Upper lobe of left lung (tissue), 6 donors: ENCODE results near the gene SH2B3. TPM values are rescaled to one million over a fixed set of nuclear protein-coding genes. Genes with fewer than 3 reads are reported as not detected.

Source experiments
- ATAC-seq, 2 donors: fragments of 200-7000 bp; cut with Tn5 transposase; one replicate each; pipeline ENCODE4 v1.9.1; 2022; ENCODE audit warnings: mild to moderate bottlenecking in 2 of 2, moderate library complexity in 2 of 2; ENCODE audit not compliant: low FRiP score in 2 of 2
- DNase-seq, 2 donors: peaks; one replicate each; pipeline ENCODE4 v3.0.0-alpha.2; 2019 to 2020
- H3K27ac ChIP-seq, 4 donors: fragments of 200-600 bp; sonication (generic); one replicate each; pipeline ENCODE4 v1.5.1; 2016 to 2019
- H3K27me3 ChIP-seq, 4 donors: fragments of 200-600 bp; sonication (generic); one replicate each; pipeline ENCODE4 v1.5.1; 2017 to 2019
- H3K36me3 ChIP-seq, 4 donors: fragments of 200-600 bp; sonication (generic); one replicate each; pipeline ENCODE4 v1.5.1; 2016 to 2019
- H3K4me1 ChIP-seq, 4 donors: fragments of 200-600 bp; sonication (generic); one replicate each; pipeline ENCODE4 v1.5.1; 2018 to 2019
- H3K4me3 ChIP-seq, 4 donors: fragments of 200-600 bp; sonication (generic); one replicate each; pipeline ENCODE4 v1.5.1; 2017 to 2019; ENCODE audit warnings: mild to moderate bottlenecking in 2 of 4, moderate library complexity in 1 of 4
- H3K9me3 ChIP-seq, 4 donors: fragments of 200-600 bp; sonication (generic); one replicate each; pipeline ENCODE4 v1.5.1; 2018 to 2019
- EP300 ChIP-seq, 4 donors: sonication (generic); formaldehyde crosslinking; IDR thresholded peaks; one replicate each; pipeline ENCODE4 v1.5.1; 2017; ENCODE audit warnings: antibody characterized with exemption in 4 of 4, control low read depth in 2 of 4
- POLR2A ChIP-seq, 4 donors: fragments of 450-650 bp; IDR thresholded peaks; one replicate each; pipeline ENCODE4 v1.5.1; 2016 to 2017; ENCODE audit warnings: antibody characterized with exemption in 4 of 4, mild to moderate bottlenecking in 2 of 4
- POLR2AphosphoS5 ChIP-seq, 2 donors: sonication (generic); formaldehyde crosslinking; IDR thresholded peaks; one replicate each; pipeline ENCODE4 v1.5.1; 2017; ENCODE audit warnings: antibody characterized with exemption in 2 of 2
- WGBS, 2 donors: methylation state at CpG; one replicate each; pipeline ENCODE4 v1.1.5; 2017 to 2018; 5-methylcytosine and 5-hydroxymethylcytosine counted together
- total RNA-seq, 6 donors: library from RNA; depleted of rRNA in 4 of 6; stranded (reverse); fragments of >200 nt in 4 of 6; gene quantifications; one replicate each; pipeline versions ENCODE4 v1.1.0 to v1.2.1, GENCODE V29; 2016 to 2021
- TF ChIP-seq, protein P1 (sequence below), 6 experiments: fragments of 450-650 bp in 4 of 6; fragments of 200-600 bp in 2 of 6; sonication (generic) in 2 of 6; IDR thresholded peaks; one replicate each; pipeline ENCODE4 v1.5.1; 2016 to 2019; ENCODE audit warnings: antibody characterized with exemption in 6 of 6
- donor health status: DM: no; HTN: no; CAD: no; lungs with moderate emphysema.
- donor health status: DM: no; HTN: yes; CAD: no; lungs with severe emphysema.

The SH2B3 gene
- total RNA-seq, 6 donors from 2014 or later: 24.8 to 128 (median 52.5) TPM

DNA sequence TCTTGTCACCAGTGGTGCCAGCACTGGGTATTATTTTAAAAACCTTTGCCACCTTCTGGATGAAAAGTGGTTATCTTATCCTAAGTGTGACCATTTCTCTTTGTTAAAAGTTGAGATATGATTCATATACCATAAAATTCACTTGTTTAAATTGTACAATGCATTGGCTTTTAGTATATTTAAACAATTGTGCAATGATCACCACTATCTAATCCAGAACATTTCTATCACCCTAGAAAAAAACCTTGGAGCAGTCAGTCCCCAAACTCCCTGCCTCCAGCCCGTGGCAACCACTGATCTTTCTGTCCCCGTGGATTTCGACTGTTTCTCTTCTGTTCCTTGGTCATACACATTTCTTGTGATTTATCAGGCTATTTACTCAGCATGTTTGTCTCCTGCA, 28.3 kb downstream of the SH2B3 start:
- Histone ChIP-seq H3K9me3 (no peaks in the 10 kb centered on the region), H3K27me3 (no peaks in the 10 kb centered on the region), H3K4me1 (peaks cover 91 to 99% (median 95%) of the 10 kb centered on the region in 4 donors), H3K27ac (peak overlapping the region; percentile 77 to 89 (median 85)), H3K36me3 (no peaks in the 10 kb centered on the region), H3K4me3 (peak overlapping the region in 1 of 4 donors; percentile 13)
- DNase-seq: no peak
- TF ChIP-seq, protein P1, sequence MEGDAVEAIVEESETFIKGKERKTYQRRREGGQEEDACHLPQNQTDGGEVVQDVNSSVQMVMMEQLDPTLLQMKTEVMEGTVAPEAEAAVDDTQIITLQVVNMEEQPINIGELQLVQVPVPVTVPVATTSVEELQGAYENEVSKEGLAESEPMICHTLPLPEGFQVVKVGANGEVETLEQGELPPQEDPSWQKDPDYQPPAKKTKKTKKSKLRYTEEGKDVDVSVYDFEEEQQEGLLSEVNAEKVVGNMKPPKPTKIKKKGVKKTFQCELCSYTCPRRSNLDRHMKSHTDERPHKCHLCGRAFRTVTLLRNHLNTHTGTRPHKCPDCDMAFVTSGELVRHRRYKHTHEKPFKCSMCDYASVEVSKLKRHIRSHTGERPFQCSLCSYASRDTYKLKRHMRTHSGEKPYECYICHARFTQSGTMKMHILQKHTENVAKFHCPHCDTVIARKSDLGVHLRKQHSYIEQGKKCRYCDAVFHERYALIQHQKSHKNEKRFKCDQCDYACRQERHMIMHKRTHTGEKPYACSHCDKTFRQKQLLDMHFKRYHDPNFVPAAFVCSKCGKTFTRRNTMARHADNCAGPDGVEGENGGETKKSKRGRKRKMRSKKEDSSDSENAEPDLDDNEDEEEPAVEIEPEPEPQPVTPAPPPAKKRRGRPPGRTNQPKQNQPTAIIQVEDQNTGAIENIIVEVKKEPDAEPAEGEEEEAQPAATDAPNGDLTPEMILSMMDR (IDR thresholded peaks at IDR 0.05): no peak
- TF ChIP-seq POLR2AphosphoS5 (IDR thresholded peaks at IDR 0.05): no peak
- TF ChIP-seq POLR2A (IDR thresholded peaks at IDR 0.05): no peak
- TF ChIP-seq EP300 (IDR thresholded peaks at IDR 0.05): no peak
- ATAC-seq: no peak
- WGBS, 2 donors: 39 to 42% methylated on average over 3 of the region's 3 CpGs

- DNase-seq: peak; percentile 59 to 68
- no peaks in the 10 kb centered on the region for H3K9me3 ChIP-seq
- H3K27ac ChIP-seq: peak overlapping the region; percentile 77 to 89 (median 85)
- H3K4me3 ChIP-seq: peak overlapping the region in 1 of 4 donors; percentile 13
- no peaks in the 10 kb centered on the region for H3K36me3 ChIP-seq
- ATAC-seq: peak; percentile 38 to 52
- TF ChIP-seq POLR2A (IDR thresholded peaks at IDR 0.05) (peak in 1 of 4 donors; percentile 50), POLR2AphosphoS5 (IDR thresholded peaks at IDR 0.05) (peak; percentile 64 to 82), EP300 (IDR thresholded peaks at IDR 0.05) (peak in 2 of 4 donors; percentile 28 to 38)
- TF ChIP-seq, protein P1 (IDR thresholded peaks at IDR 0.05): no peak
- H3K27me3 ChIP-seq: no peaks in the 10 kb centered on the region
- peaks cover 91 to 99% (median 95%) of the 10 kb centered on the region in 4 donors for H3K4me1 ChIP-seq
- WGBS, 2 donors: 13 to 26% methylated on average over 18 of the region's 18 CpGs
Measured at GRCh38 chr12:111434680-111435338, 29.1 kb downstream of the SH2B3 start.

DNA sequence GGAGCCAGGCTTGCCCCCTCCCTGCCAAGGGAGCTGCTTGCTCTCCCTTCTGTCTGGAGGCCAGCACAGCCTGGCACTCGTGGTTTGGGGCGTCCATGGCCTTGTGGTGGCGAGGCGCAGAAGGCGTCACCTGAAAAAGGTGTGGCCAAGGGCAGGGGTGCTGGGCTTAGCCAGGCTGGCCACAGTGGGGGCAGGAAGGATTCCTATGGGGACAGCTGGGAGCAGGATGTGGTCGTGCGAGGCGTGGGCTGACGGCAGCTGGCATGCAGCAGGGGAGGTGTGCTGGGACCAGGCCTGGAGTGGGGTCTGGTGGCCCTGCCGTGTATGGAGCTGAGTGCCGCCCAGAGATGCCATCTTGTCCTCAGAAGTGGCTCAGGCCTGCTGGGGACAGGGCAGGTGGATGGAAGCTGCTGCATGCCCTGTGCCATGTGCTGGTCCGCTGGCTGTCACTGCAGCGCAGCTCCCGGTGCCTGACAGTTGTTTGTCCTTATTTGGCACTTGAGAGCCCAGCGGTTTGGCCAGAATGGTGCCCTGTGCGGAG, 30.0 kb downstream of the SH2B3 start:
- no peaks in the 10 kb centered on the region for H3K27me3 ChIP-seq
- DNase-seq: peak in 1 of 2 donors; percentile 69
- H3K4me3 ChIP-seq: no peak overlapping the region
- H3K27ac ChIP-seq: peak overlapping the region; percentile 77 to 89 (median 85)
- H3K36me3 ChIP-seq: no peaks in the 10 kb centered on the region
- 51 to 62% methylated on average over 9 to 15 of the region's 16 CpGs for WGBS, 2 donors
- ATAC-seq: peak in 1 of 2 donors; percentile 6
- peaks cover 86 to 99% (median 92%) of the 10 kb centered on the region in 4 donors for H3K4me1 ChIP-seq
- H3K9me3 ChIP-seq: no peaks in the 10 kb centered on the region
- TF ChIP-seq POLR2A (IDR thresholded peaks at IDR 0.05) (no peak), POLR2AphosphoS5 (IDR thresholded peaks at IDR 0.05) (peak in 1 of 2 donors; percentile 33)

- Histone ChIP-seq H3K4me1 (peaks cover 81 to 99% (median 89%) of the 10 kb centered on the region in 4 donors), H3K36me3 (no peaks in the 10 kb centered on the region), H3K4me3 (no peak overlapping the region), H3K9me3 (no peaks in the 10 kb centered on the region), H3K27me3 (no peaks in the 10 kb centered on the region), H3K27ac (peak overlapping the region in 3 of 4 donors; percentile 83 to 89 (median 87))
- no peak for DNase-seq
- WGBS, 2 donors: 70 to 91% methylated on average over 2 to 6 of the region's 7 CpGs
- no peak for ATAC-seq
- TF ChIP-seq POLR2AphosphoS5 (IDR thresholded peaks at IDR 0.05): no peak
- TF ChIP-seq EP300 (IDR thresholded peaks at IDR 0.05): no peak
Measured at GRCh38 chr12:111436266-111436665, 30.5 kb downstream of the SH2B3 start.

DNA sequence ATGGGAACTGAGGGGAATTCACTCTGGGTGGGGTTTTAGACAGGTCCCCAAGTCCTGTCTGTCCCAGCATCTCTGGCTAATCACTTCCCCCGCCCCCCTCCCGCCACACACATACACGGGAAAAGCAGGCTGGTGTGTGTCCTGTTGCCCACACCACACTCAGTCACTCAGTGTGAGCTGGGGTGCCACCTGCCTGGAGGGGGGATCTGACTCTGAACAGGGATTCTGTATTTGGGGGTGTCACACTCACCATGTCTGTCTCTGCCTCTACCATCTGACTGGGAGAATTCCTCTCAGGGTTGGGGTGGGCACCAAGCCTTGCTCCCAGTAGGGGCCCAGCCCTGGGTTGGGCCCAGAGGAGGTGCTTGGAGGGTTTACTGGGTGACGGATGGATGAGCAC, 31.1 kb downstream of the SH2B3 start:
- peak overlapping the region in 3 of 4 donors; percentile 83 to 89 (median 87) for H3K27ac ChIP-seq
- no peaks in the 10 kb centered on the region for H3K27me3 ChIP-seq
- no peaks in the 10 kb centered on the region for H3K36me3 ChIP-seq
- H3K9me3 ChIP-seq: no peaks in the 10 kb centered on the region
- TF ChIP-seq EP300 (IDR thresholded peaks at IDR 0.05) (no peak), POLR2AphosphoS5 (IDR thresholded peaks at IDR 0.05) (no peak), POLR2A (IDR thresholded peaks at IDR 0.05) (no peak)
- TF ChIP-seq, protein P1 (IDR thresholded peaks at IDR 0.05): no peak
- WGBS, 2 donors: 68% methylated on average over 4 of the region's 4 CpGs; no CpG with 5 or more reads in 1 of the 2 donors
- no peak for ATAC-seq
- no peak for DNase-seq
- peaks cover 81 to 98% (median 88%) of the 10 kb centered on the region in 4 donors for H3K4me1 ChIP-seq
- no peak overlapping the region for H3K4me3 ChIP-seq
